GM19452 (cell line): ENCODE measurements around the gene DLX1.
"Not testable (repeated sequence)": the region's sequence is repeated elsewhere in the genome, so short reads cannot be mapped to it uniquely, and the experiment has no call there.

Experiments
- ATAC-seq: cut with Tn5 transposase; IDR thresholded peaks from one replicate; pipeline ENCODE4 v1.9.1; 2021; ENCODE audit not compliant: unreplicated experiment

The DLX1 gene

GRCh38 chr2:172109256-172109987 lies 24.1 kb downstream of the DLX1 start:
- ATAC-seq, result no peak

- no peak for ATAC-seq
Observed at GRCh38 chr2:172109988-172110811, 24.9 kb downstream of the DLX1 start.

GRCh38 chr2:172113617-172114016 lies 28.3 kb downstream of the DLX1 start:
- no peak for ATAC-seq

- not testable (repeated sequence) for ATAC-seq
Observed at GRCh38 chr2:172114176-172114575, 28.9 kb downstream of the DLX1 start.

- no peak for ATAC-seq
Observed at GRCh38 chr2:172114579-172114978, 29.3 kb downstream of the DLX1 start.

GRCh38 chr2:172116107-172116506 lies 30.8 kb downstream of the DLX1 start:
- no peak for ATAC-seq

GRCh38 chr2:172119089-172119488 lies 33.8 kb downstream of the DLX1 start:
- ATAC-seq, result no peak

- ATAC-seq, result no peak
Observed at GRCh38 chr2:172120118-172120517, 34.8 kb downstream of the DLX1 start.

- ATAC-seq, result no peak
Observed at GRCh38 chr2:172128484-172128883, 43.2 kb downstream of the DLX1 start.

GRCh38 chr2:172129404-172129803 lies 44.1 kb downstream of the DLX1 start:
- no peak for ATAC-seq

GRCh38 chr2:172131713-172132555 lies 46.6 kb downstream of the DLX1 start:
- ATAC-seq, result no peak

GRCh38 chr2:172134270-172134669 lies 49.0 kb downstream of the DLX1 start:
- no peak for ATAC-seq

- no peak for ATAC-seq
Observed at GRCh38 chr2:172135446-172135845, 50.1 kb downstream of the DLX1 start.

- no peak for ATAC-seq
Observed at GRCh38 chr2:172137109-172137508, 51.8 kb downstream of the DLX1 start.

- no peak for ATAC-seq
Observed at GRCh38 chr2:172137943-172138342, 52.6 kb downstream of the DLX1 start.

GRCh38 chr2:172138727-172139126 lies 53.4 kb downstream of the DLX1 start:
- not testable (repeated sequence) for ATAC-seq
